ENCODE measurements around the gene PRRC2B. TPM values are rescaled to one million over a fixed set of nuclear protein-coding genes. Genes with fewer than 3 reads are reported as not detected.
A peak's percentile ranks its signal among the peaks of the same experiment; 100 is the strongest.

Gene PRRC2B
- total RNA-seq, 1 donor from 2014 or later = 505 TPM

DNA sequence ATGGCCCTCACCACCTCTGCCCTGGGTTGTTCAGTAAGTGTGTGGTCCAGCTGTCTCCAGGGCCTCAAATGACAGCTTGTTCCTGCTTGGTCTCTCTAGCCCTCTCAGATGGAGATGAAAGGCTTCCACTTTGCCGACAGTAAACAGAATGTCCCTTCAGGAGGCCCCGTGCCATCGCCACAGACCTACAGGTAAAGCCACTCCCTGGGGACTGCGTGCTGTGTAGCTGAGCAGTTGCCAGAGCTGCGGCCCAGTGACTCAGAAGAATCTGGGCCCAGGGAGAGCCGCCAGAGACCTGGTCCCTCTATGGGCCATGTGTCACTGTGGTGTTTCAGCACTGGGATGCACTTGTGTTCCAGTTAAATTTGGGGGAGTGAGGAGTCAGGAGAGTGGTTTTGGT, 98.2 kb downstream of the PRRC2B start:
- H3K9me3 Mint-ChIP-seq = no peaks in the 10 kb centered on the region
- no peaks in the 10 kb centered on the region for H3K4me1 Mint-ChIP-seq
- no peaks in the 10 kb centered on the region for H3K27me3 Mint-ChIP-seq (ENCODE audit: low read depth)
- TF ChIP-seq, protein P1, sequence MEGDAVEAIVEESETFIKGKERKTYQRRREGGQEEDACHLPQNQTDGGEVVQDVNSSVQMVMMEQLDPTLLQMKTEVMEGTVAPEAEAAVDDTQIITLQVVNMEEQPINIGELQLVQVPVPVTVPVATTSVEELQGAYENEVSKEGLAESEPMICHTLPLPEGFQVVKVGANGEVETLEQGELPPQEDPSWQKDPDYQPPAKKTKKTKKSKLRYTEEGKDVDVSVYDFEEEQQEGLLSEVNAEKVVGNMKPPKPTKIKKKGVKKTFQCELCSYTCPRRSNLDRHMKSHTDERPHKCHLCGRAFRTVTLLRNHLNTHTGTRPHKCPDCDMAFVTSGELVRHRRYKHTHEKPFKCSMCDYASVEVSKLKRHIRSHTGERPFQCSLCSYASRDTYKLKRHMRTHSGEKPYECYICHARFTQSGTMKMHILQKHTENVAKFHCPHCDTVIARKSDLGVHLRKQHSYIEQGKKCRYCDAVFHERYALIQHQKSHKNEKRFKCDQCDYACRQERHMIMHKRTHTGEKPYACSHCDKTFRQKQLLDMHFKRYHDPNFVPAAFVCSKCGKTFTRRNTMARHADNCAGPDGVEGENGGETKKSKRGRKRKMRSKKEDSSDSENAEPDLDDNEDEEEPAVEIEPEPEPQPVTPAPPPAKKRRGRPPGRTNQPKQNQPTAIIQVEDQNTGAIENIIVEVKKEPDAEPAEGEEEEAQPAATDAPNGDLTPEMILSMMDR (IDR thresholded peaks at IDR 0.05; ENCODE audit: unreplicated experiment) = no peak
- H3K27ac Mint-ChIP-seq = peak overlapping the region; percentile 43
- no peak overlapping the region for H3K4me3 Mint-ChIP-seq
- no peak for DNase-seq (ENCODE audit: low spot score in 2 of 2, unreplicated experiment in 2 of 2)
- H3K36me3 Mint-ChIP-seq = peaks cover 51% of the 10 kb centered on the region

DNA sequence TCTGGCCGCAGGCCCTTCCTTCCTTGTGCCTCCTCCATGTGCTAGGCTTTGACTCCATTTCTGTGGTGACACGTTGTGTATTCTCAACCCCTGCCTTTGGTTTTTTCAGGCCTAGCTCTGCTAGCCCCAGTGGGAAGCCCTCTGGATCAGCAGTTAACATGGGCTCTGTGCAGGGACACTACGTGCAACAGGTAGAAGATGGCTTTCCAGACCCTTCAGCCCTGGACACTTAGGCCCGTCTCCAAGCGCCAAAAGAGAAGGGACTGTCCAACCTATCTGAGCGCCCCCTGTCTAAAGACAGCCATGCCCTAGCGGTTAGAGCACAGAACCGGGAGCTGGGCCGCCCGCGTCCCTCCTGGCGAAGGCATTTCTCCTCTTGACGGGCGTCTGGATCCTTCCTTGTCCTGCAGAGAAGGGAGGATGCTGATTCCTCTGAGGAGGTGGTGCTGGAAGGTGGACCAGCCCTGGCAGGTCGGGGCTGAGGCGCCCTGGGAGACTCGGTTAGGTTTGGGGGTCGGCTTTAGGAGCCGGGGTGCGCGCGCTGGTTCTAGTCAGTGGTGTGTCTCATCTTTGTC, 100.5 kb downstream of the PRRC2B start:
- Mint-ChIP-seq H3K9me3 (no peaks in the 10 kb centered on the region), H3K27ac (no peak overlapping the region), H3K4me3 (no peak overlapping the region)

DNA sequence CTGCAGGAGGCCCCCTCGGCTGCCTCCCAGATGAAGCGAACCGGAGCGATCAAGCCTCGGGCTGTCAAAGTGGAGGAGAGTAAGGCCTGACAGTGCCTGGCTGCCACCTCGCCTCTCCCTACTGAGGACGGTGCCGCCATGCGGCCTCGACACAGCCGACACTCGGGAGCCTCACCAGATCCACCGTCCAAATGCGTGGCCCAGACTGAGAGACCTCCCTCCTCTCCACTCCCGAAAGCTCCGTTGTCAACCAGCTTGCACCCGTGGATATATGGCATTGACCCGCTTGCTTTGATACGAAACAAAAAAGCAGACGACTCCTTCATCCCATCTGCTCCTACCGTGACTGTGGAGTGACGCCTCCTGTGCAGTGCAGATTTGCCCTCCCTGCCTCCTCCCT, 101.9 kb downstream of the PRRC2B start:
- Mint-ChIP-seq H3K27me3 (ENCODE audit: low read depth) (no peaks in the 10 kb centered on the region), H3K36me3 (peaks cover 28% of the 10 kb centered on the region), H3K9me3 (no peaks in the 10 kb centered on the region), H3K27ac (no peak overlapping the region), H3K4me3 (no peak overlapping the region), H3K4me1 (no peaks in the 10 kb centered on the region)
- no peak for DNase-seq (ENCODE audit: low spot score in 2 of 2, unreplicated experiment in 2 of 2)
- TF ChIP-seq, protein P1 (IDR thresholded peaks at IDR 0.05; ENCODE audit: unreplicated experiment) = no peak

More for the DNA sequence above, 100.5 kb downstream of the PRRC2B start:
- TF ChIP-seq, protein P1 (IDR thresholded peaks at IDR 0.05; ENCODE audit: unreplicated experiment) = no peak
- peaks cover 40% of the 10 kb centered on the region for H3K36me3 Mint-ChIP-seq
- H3K4me1 Mint-ChIP-seq = no peaks in the 10 kb centered on the region
- H3K27me3 Mint-ChIP-seq (ENCODE audit: low read depth) = no peaks in the 10 kb centered on the region
- DNase-seq (ENCODE audit: low spot score in 2 of 2, unreplicated experiment in 2 of 2) = no peak

DNA sequence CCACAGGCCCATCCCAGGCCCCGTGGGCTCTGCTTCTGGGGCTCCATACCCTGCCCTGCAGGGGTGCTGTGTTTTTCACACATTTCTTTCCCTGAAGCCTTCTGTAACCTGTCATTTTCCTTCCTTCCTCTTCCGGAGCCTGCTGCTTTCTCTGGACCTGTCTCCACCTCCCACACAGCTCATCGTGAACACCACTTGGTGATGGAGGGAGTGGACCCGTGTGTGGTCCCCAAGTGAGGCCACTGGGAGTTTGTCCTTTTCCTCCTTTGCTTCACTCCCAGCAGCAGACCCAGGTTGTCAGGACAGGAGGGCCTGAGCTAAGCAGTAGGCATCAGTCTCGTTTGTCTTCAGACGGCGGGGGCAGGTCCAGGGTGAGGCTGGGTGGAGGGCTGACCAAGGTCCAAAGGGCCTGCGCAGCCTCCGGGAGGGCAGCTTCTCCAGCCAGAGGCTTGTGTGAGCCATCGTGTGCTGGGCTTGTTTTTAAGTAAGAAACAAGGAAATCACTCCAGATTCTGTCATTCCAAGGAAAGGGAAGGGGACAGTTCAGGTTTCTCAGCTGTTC, 103.0 kb downstream of the PRRC2B start:
- Mint-ChIP-seq H3K4me1 (no peaks in the 10 kb centered on the region), H3K27me3 (ENCODE audit: low read depth) (no peaks in the 10 kb centered on the region), H3K9me3 (no peaks in the 10 kb centered on the region), H3K27ac (no peak overlapping the region), H3K36me3 (peaks cover 20% of the 10 kb centered on the region), H3K4me3 (no peak overlapping the region)
- DNase-seq (ENCODE audit: low spot score in 2 of 2, unreplicated experiment in 2 of 2) = no peak
- TF ChIP-seq, protein P1 (IDR thresholded peaks at IDR 0.05; ENCODE audit: unreplicated experiment) = no peak

DNA sequence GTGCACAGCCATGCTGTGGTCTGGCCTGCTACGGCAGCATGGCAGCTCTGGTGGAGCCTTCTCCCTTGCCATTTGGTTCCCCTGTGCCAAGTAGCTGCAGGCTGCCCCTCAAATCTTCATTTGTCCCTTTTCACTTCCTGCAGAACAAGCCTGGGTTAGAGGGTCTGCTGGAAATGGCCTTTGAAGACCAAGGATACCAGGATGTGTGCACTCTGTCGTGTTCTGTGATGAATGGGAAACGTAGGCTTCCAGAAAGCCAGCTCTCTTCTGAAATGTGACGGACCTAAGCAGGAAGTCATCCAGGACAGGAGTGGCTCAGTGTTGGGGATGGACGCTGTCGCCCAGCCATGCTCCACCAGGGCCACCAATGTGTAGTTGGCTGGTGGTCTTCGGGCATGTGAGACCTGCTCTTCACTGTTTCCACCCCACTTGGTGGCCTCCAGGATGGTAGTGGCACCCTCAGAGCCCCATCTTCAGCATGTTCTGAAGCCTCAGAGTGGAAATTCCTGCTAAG, 105.4 kb downstream of the PRRC2B start:
- no peak overlapping the region for H3K4me3 Mint-ChIP-seq
- no peaks in the 10 kb centered on the region for H3K9me3 Mint-ChIP-seq
- H3K27ac Mint-ChIP-seq = peak overlapping the region; percentile 56
- peaks cover 3% of the 10 kb centered on the region for H3K36me3 Mint-ChIP-seq
- TF ChIP-seq, protein P1 (IDR thresholded peaks at IDR 0.05; ENCODE audit: unreplicated experiment) = no peak
- no peak for DNase-seq (ENCODE audit: low spot score in 2 of 2, unreplicated experiment in 2 of 2)
- peaks cover 12% of the 10 kb centered on the region for H3K4me1 Mint-ChIP-seq
- H3K27me3 Mint-ChIP-seq (ENCODE audit: low read depth) = no peaks in the 10 kb centered on the region

Measured in mesothelial cell of epicardium (in vitro differentiated cells).